Astrocyte (in vitro differentiated cells and primary cell): ENCODE measurements around the gene CPXM2. TPM values are rescaled to one million over a fixed set of nuclear protein-coding genes. Genes with fewer than 3 reads are reported as not detected.

ENCODE experiments used
- DNase-seq: peaks from one replicate; pipeline ENCODE4 v3.0.0-alpha.2; 2010; ENCODE audit warnings: low read depth
- FAIRE-seq: peaks from 2 replicates; lab custom pipeline; 2011; peaks lifted over from hg19 to GRCh38; lab: Jason Lieb, UNC
- H2AFZ ChIP-seq: 2 replicates; pipeline ENCODE4 v1.6.0; 2012; ENCODE audit warnings: low read depth, low read length, inconsistent platforms
- H3K27ac ChIP-seq: 2 replicates; pipeline ENCODE4 v1.5.1; 2011; ENCODE audit warnings: low read depth, low read length, inconsistent platforms
- H3K27me3 ChIP-seq: 2 replicates; pipeline ENCODE4 v1.6.0; 2011; ENCODE audit warnings: low read length, inconsistent platforms; ENCODE audit not compliant: insufficient read depth
- H3K36me3 ChIP-seq: 2 replicates; pipeline ENCODE4 v1.5.1; 2011; ENCODE audit warnings: low read length, inconsistent platforms; ENCODE audit not compliant: insufficient read depth
- H3K4me1 ChIP-seq: 2 replicates; pipeline ENCODE4 v1.5.1; 2011; ENCODE audit warnings: low read length, inconsistent platforms; ENCODE audit not compliant: insufficient read depth
- H3K4me2 ChIP-seq: 2 replicates; pipeline ENCODE4 v1.6.0; 2012; ENCODE audit warnings: low read length, inconsistent platforms
- H3K4me3 ChIP-seq: 2 replicates; pipeline ENCODE4 v1.5.1; 2011; ENCODE audit warnings: low read depth, mild to moderate bottlenecking, low read length, inconsistent platforms; ENCODE audit not compliant: insufficient read depth
- H3K79me2 ChIP-seq: 2 replicates; pipeline ENCODE4 v1.6.0; 2012; ENCODE audit warnings: mild to moderate bottlenecking, low read length, inconsistent platforms; ENCODE audit not compliant: insufficient read depth
- H3K9ac ChIP-seq: 2 replicates; pipeline ENCODE4 v1.6.0; 2012; ENCODE audit warnings: mild to moderate bottlenecking, low read length, inconsistent platforms
- H3K9me3 ChIP-seq: 2 replicates; pipeline ENCODE4 v1.5.1; 2012; ENCODE audit warnings: low read depth, mild to moderate bottlenecking, low read length, inconsistent platforms; ENCODE audit not compliant: insufficient read depth
- H4K20me1 ChIP-seq: 2 replicates; pipeline ENCODE4 v1.6.0; 2012; ENCODE audit warnings: low read length, inconsistent platforms; ENCODE audit not compliant: insufficient read depth
- H3K27ac Mint-ChIP-seq: one replicate; pipeline ENCODE4 v1.8.0; 2021; ENCODE audit warnings: mild to moderate bottlenecking, mixed read lengths; ENCODE audit not compliant: unreplicated experiment
- H3K27me3 Mint-ChIP-seq: one replicate; pipeline ENCODE4 v1.8.0; 2021; ENCODE audit warnings: low read depth, mixed read lengths; ENCODE audit not compliant: unreplicated experiment
- H3K36me3 Mint-ChIP-seq: one replicate; pipeline ENCODE4 v1.8.0; 2021; ENCODE audit warnings: low read depth, mixed read lengths; ENCODE audit not compliant: unreplicated experiment
- H3K4me1 Mint-ChIP-seq: one replicate; pipeline ENCODE4 v1.8.0; 2021; ENCODE audit warnings: low read depth, mixed read lengths; ENCODE audit not compliant: unreplicated experiment
- H3K4me3 Mint-ChIP-seq: one replicate; pipeline ENCODE4 v1.8.0; 2021; ENCODE audit warnings: mild to moderate bottlenecking, moderate library complexity, mixed read lengths; ENCODE audit not compliant: unreplicated experiment
- H3K9me3 Mint-ChIP-seq: one replicate; pipeline ENCODE4 v1.8.0; 2021; ENCODE audit warnings: mild to moderate bottlenecking, mixed read lengths; ENCODE audit not compliant: unreplicated experiment
- CTCF ChIP-seq: IDR thresholded peaks from 2 replicates; pipeline ENCODE4 v1.5.1; 2011; ENCODE audit warnings: low read depth, mild to moderate bottlenecking, inconsistent platforms, low read length, moderate library complexity; ENCODE audit not compliant: insufficient read depth
- EZH2 ChIP-seq: IDR thresholded peaks from 2 replicates; pipeline ENCODE4 v1.6.1; 2012; ENCODE audit warnings: mild to moderate bottlenecking, low read length, inconsistent platforms; ENCODE audit not compliant: insufficient read depth
- total RNA-seq: library from RNA; stranded (reverse); gene quantifications from 2 replicates; pipeline ENCODE4 v1.2.1, GENCODE V29; 2021

CPXM2 gene
- total RNA-seq, 1 donor from 2014 or later, result 5.2 TPM

DNA sequence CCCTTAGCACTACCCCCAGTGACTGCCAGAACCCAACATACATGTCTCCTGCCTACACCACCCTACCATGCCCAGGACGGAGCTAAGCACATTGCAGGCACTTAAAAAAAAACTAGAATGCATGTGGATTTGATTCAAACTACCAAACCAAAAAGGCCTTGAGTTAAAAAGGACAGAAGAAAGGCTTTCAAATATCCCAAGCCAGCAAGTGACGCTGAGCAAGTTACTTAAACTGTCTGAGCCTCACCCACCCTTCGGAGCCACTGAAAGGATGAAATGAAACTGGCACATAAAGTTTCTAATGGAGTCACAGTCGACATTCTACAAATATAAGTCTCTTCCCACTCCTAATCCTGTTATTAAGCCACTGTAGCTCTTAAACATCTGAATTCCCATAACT is 1.8 kb downstream of the CPXM2 start:
- no peak overlapping the region for H3K4me3 ChIP-seq
- peaks cover 2% of the 10 kb centered on the region for H3K9me3 Mint-ChIP-seq

DNA sequence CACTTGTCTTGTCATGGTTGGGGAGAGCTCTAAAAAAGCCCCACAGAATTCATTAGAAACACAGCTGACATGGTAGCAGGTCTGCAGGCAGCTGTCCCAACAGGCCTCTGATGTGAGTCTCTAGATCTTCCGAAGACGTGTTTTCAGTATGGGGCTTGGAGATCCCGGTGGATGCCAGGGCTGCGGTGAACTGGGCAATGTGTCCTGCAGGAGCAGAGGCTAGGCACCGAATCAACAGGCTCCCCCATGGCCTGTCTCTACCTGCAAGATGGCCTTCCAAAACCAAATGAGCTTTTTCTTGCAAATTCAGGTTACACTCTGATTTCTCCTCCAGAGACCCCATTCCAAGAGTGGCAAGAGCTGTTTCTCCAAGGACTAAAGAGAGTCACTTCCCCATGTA is 2.9 kb downstream of the CPXM2 start:
- H3K4me3 ChIP-seq, result no peak overlapping the region
- no peak for TF ChIP-seq CTCF
- no peak for TF ChIP-seq EZH2
- no peak overlapping the region for H3K9ac ChIP-seq
- H3K4me2 ChIP-seq, result no peak overlapping the region
- Mint-ChIP-seq H3K9me3 (peaks cover 2% of the 10 kb centered on the region), H3K27ac (no peak overlapping the region), H3K4me1 (peaks cover 6% of the 10 kb centered on the region), H3K36me3 (no peaks in the 10 kb centered on the region), H3K4me3 (no peak overlapping the region), H3K27me3 (peaks cover 44% of the 10 kb centered on the region)
- H3K4me1 ChIP-seq, result no peaks in the 10 kb centered on the region
- DNase-seq (no peak), FAIRE-seq (no peak)
- H2AFZ ChIP-seq, result no peak overlapping the region
- no peaks in the 10 kb centered on the region for H4K20me1 ChIP-seq
- H3K79me2 ChIP-seq, result no peaks in the 10 kb centered on the region
- peaks cover 2% of the 10 kb centered on the region for H3K27me3 ChIP-seq
- no peaks in the 10 kb centered on the region for H3K36me3 ChIP-seq
- no peaks in the 10 kb centered on the region for H3K9me3 ChIP-seq
- no peak overlapping the region for H3K27ac ChIP-seq

More for the DNA sequence above, 1.8 kb downstream of the CPXM2 start:
- Histone ChIP-seq H3K4me2 (no peak overlapping the region), H3K9ac (no peak overlapping the region), H3K4me1 (no peaks in the 10 kb centered on the region), H3K27ac (no peak overlapping the region), H4K20me1 (no peaks in the 10 kb centered on the region), H3K27me3 (peaks cover 2% of the 10 kb centered on the region), H3K79me2 (no peaks in the 10 kb centered on the region), H3K9me3 (no peaks in the 10 kb centered on the region), H2AFZ (no peak overlapping the region), H3K36me3 (no peaks in the 10 kb centered on the region)
- H3K4me1 Mint-ChIP-seq, result peaks cover 6% of the 10 kb centered on the region
- no peak overlapping the region for H3K4me3 Mint-ChIP-seq
- no peak for DNase-seq
- TF ChIP-seq EZH2, result no peak
- H3K27me3 Mint-ChIP-seq, result peaks cover 52% of the 10 kb centered on the region
- no peak overlapping the region for H3K27ac Mint-ChIP-seq
- no peak for FAIRE-seq
- H3K36me3 Mint-ChIP-seq, result no peaks in the 10 kb centered on the region

DNA sequence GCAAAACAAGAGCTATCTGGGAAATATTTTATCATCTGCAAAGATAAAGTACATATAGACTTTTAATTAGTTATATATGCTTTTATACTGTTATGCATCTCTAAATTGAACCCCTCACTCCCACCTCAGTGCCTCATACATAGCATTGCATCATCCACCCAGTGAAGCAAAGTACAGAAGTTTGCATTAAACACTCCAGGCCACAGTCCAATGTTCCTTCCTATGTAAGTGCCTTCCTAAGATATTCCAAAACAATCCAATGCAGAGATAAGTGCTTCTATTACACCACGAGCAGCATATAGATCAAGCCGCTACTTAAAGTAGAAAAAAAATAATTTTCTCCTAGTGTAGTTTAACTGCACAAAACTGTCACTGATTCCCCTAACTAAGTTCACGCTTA is 3.4 kb downstream of the CPXM2 start:
- Histone ChIP-seq H3K4me2 (no peak overlapping the region), H3K4me1 (no peaks in the 10 kb centered on the region), H3K79me2 (no peaks in the 10 kb centered on the region), H4K20me1 (no peaks in the 10 kb centered on the region), H3K36me3 (no peaks in the 10 kb centered on the region), H3K27ac (no peak overlapping the region), H3K9ac (no peak overlapping the region), H3K9me3 (no peaks in the 10 kb centered on the region), H2AFZ (no peak overlapping the region), H3K4me3 (no peak overlapping the region), H3K27me3 (peaks cover 2% of the 10 kb centered on the region)
- Mint-ChIP-seq H3K4me3 (no peak overlapping the region), H3K27ac (no peak overlapping the region), H3K27me3 (peaks cover 42% of the 10 kb centered on the region), H3K36me3 (no peaks in the 10 kb centered on the region), H3K4me1 (peaks cover 6% of the 10 kb centered on the region), H3K9me3 (peaks cover 2% of the 10 kb centered on the region)
- TF ChIP-seq EZH2 (no peak), CTCF (no peak)
- FAIRE-seq (no peak), DNase-seq (no peak)
